Neural progenitor cell (in vitro differentiated cells): Measurements from ENCODE around the gene LILRB2. TPM values are rescaled to one million over a fixed set of nuclear protein-coding genes. Genes with fewer than 3 reads are reported as not detected.

ENCODE experiments used
- DNase-seq: peaks from one replicate; pipeline ENCODE4 v3.0.0-alpha.2; 2016; ENCODE audit warnings: low spot score
- H2AFZ ChIP-seq: fragments of 200-600 bp; sonication (generic); replicated peaks from 2 replicates; pipeline ENCODE4 v1.6.1; 2016; ENCODE audit warnings: antibody characterized with exemption
- H3F3A ChIP-seq: fragments of 200-600 bp; sonication (generic); 2 replicates; pipeline ENCODE4 v1.6.1; 2016; ENCODE audit warnings: antibody characterized with exemption, low read depth
- H3K27ac ChIP-seq: fragments of 200-600 bp; sonication (generic); 2 replicates; pipeline ENCODE4 v1.5.1; 2016; ENCODE audit warnings: mild to moderate bottlenecking
- H3K27me3 ChIP-seq: fragments of 200-600 bp; sonication (generic); 2 replicates; pipeline ENCODE4 v1.6.1; 2016; ENCODE audit warnings: mild to moderate bottlenecking, moderate library complexity
- H3K36me3 ChIP-seq: fragments of 200-600 bp; sonication (generic); 2 replicates; pipeline ENCODE4 v1.5.1; 2016
- H3K4me1 ChIP-seq: fragments of 200-600 bp; sonication (generic); 2 replicates; pipeline ENCODE4 v1.6.1; 2016; ENCODE audit warnings: mixed run types
- H3K4me2 ChIP-seq: fragments of 200-600 bp; sonication (generic); 2 replicates; pipeline ENCODE4 v1.6.1; 2016
- H3K4me3 ChIP-seq: fragments of 200-600 bp; sonication (generic); 2 replicates; pipeline ENCODE4 v1.5.1; 2016
- H3K79me2 ChIP-seq: fragments of 200-600 bp; sonication (generic); 2 replicates; pipeline ENCODE4 v1.6.1; 2016; ENCODE audit warnings: low read depth
- H3K9ac ChIP-seq: fragments of 200-600 bp; sonication (generic); 2 replicates; pipeline ENCODE4 v1.6.1; 2016
- H3K9me3 ChIP-seq: fragments of 200-600 bp; sonication (generic); 2 replicates; pipeline ENCODE4 v1.5.1; 2016; ENCODE audit warnings: low read depth
- H4K20me1 ChIP-seq: fragments of 200-600 bp; sonication (generic); 2 replicates; pipeline ENCODE4 v1.6.1; 2016; ENCODE audit warnings: low read depth
- H3K27ac Mint-ChIP-seq: 3 replicates; pipeline ENCODE4 v1.8.0; 2021; ENCODE audit warnings: mixed read lengths
- H3K27me3 Mint-ChIP-seq: 2 replicates; pipeline ENCODE4 v1.8.0; 2022; ENCODE audit warnings: low read depth, mild to moderate bottlenecking, inconsistent platforms, moderate library complexity, mixed read lengths; ENCODE audit not compliant: insufficient read depth
- H3K36me3 Mint-ChIP-seq: 3 replicates; pipeline ENCODE4 v1.8.0; 2021; ENCODE audit warnings: mixed read lengths
- H3K4me1 Mint-ChIP-seq: 3 replicates; pipeline ENCODE4 v1.8.0; 2021; ENCODE audit warnings: mixed read lengths
- H3K4me3 Mint-ChIP-seq: 3 replicates; pipeline ENCODE4 v1.8.0; 2021; ENCODE audit warnings: mild to moderate bottlenecking, moderate library complexity, mixed read lengths
- H3K9me3 Mint-ChIP-seq: 3 replicates; pipeline ENCODE4 v1.8.0; 2020; ENCODE audit warnings: mixed read lengths
- CTCF ChIP-seq: fragments of 200-600 bp; sonication (generic); IDR thresholded peaks from 2 replicates; pipeline ENCODE4 v1.5.1; 2017; ENCODE audit warnings: antibody characterized with exemption, mild to moderate bottlenecking
- EZH2 ChIP-seq: fragments of 200-600 bp; sonication (generic); IDR thresholded peaks from 2 replicates; pipeline ENCODE4 v1.6.1; 2017; ENCODE audit warnings: antibody characterized with exemption, mild to moderate bottlenecking, moderate library complexity
- EZH2phosphoT487 ChIP-seq: fragments of 200-600 bp; sonication (generic); IDR thresholded peaks from 2 replicates; pipeline ENCODE4 v1.6.1; 2017; ENCODE audit warnings: antibody characterized with exemption
- total RNA-seq: library from RNA; depleted of rRNA; stranded (reverse); fragments of >200 nt; gene quantifications from 2 replicates; pipeline ENCODE4 v1.2.3, GENCODE V29; 2015; ENCODE audit warnings: low replicate concordance

LILRB2 gene
- total RNA-seq, 1 donor from 2014 or later = not detected

DNA sequence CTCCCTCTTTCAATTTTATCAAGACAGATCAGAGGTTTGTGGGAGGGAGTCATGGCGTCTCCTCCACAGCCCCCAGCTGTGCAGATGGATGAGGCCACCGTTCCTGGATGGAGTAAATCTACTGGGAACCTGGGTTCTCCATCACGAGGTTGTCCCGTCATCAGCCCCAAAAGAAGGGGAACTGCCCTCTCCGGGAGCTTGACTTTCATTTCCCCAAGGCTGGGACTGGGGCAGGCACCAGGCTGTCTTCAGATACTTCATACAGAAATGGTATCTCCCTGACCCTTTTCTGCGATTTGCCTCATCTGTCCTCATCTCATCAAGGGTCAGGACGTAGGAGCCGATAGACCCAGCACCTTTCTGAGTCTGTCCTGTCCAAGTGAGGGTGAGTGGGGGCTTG, 9.8 kb downstream of the LILRB2 start:
- no peak overlapping the region for H3K9ac ChIP-seq
- peaks cover under 1% of the 10 kb centered on the region for H3K4me1 Mint-ChIP-seq
- no peak for DNase-seq
- H3K36me3 ChIP-seq = no peaks in the 10 kb centered on the region
- H3K27me3 ChIP-seq = peaks cover 35% of the 10 kb centered on the region
- no peak overlapping the region for H3K4me3 Mint-ChIP-seq
- H3K4me2 ChIP-seq = no peak overlapping the region
- TF ChIP-seq CTCF = no peak
- TF ChIP-seq EZH2 = no peak
- no peak for TF ChIP-seq EZH2phosphoT487
- H3K27ac Mint-ChIP-seq = no peak overlapping the region
- no peak overlapping the region for H2AFZ ChIP-seq
- no peak overlapping the region for H3K27ac ChIP-seq
- peaks cover 8% of the 10 kb centered on the region for H3K27me3 Mint-ChIP-seq
- H3K4me1 ChIP-seq = no peaks in the 10 kb centered on the region
- H3F3A ChIP-seq = no peaks in the 10 kb centered on the region
- no peaks in the 10 kb centered on the region for H3K9me3 Mint-ChIP-seq
- no peaks in the 10 kb centered on the region for H4K20me1 ChIP-seq
- no peaks in the 10 kb centered on the region for H3K9me3 ChIP-seq
- H3K36me3 Mint-ChIP-seq = no peaks in the 10 kb centered on the region
- no peaks in the 10 kb centered on the region for H3K79me2 ChIP-seq
- H3K4me3 ChIP-seq = no peak overlapping the region

- Mint-ChIP-seq H3K27me3 (peaks cover 7% of the 10 kb centered on the region), H3K36me3 (no peaks in the 10 kb centered on the region), H3K9me3 (no peaks in the 10 kb centered on the region), H3K4me1 (peaks cover 3% of the 10 kb centered on the region), H3K27ac (no peak overlapping the region), H3K4me3 (no peak overlapping the region)
- Histone ChIP-seq H3K36me3 (no peaks in the 10 kb centered on the region), H3K4me1 (no peaks in the 10 kb centered on the region), H3K4me2 (no peak overlapping the region), H3K27me3 (peaks cover 35% of the 10 kb centered on the region), H3K9ac (no peak overlapping the region), H3K9me3 (no peaks in the 10 kb centered on the region), H2AFZ (no peak overlapping the region), H3K4me3 (no peak overlapping the region), H3K79me2 (no peaks in the 10 kb centered on the region), H4K20me1 (no peaks in the 10 kb centered on the region), H3F3A (no peaks in the 10 kb centered on the region), H3K27ac (no peak overlapping the region)
- TF ChIP-seq EZH2phosphoT487 = no peak
- no peak for DNase-seq
Observed at GRCh38 chr19:54268936-54269335, 12.0 kb downstream of the LILRB2 start.

GRCh38 chr19:54266133-54266532, 14.8 kb downstream of the LILRB2 start:
- peaks cover 6% of the 10 kb centered on the region for H3F3A ChIP-seq
- no peaks in the 10 kb centered on the region for H4K20me1 ChIP-seq
- no peak overlapping the region for H3K4me2 ChIP-seq
- Mint-ChIP-seq H3K4me3 (peak overlapping the region; percentile 4), H3K4me1 (peaks cover 3% of the 10 kb centered on the region), H3K36me3 (no peaks in the 10 kb centered on the region), H3K27ac (no peak overlapping the region), H3K27me3 (peaks cover 4% of the 10 kb centered on the region), H3K9me3 (no peaks in the 10 kb centered on the region)
- no peaks in the 10 kb centered on the region for H3K9me3 ChIP-seq
- H3K9ac ChIP-seq = no peak overlapping the region
- no peaks in the 10 kb centered on the region for H3K36me3 ChIP-seq
- H3K4me3 ChIP-seq = no peak overlapping the region
- H3K27me3 ChIP-seq = peaks cover 31% of the 10 kb centered on the region
- DNase-seq = peak; percentile 92
- H3K4me1 ChIP-seq = no peaks in the 10 kb centered on the region
- H2AFZ ChIP-seq = no peak overlapping the region
- no peak overlapping the region for H3K27ac ChIP-seq
- TF ChIP-seq EZH2phosphoT487 (no peak), CTCF (peak; percentile 84)
- H3K79me2 ChIP-seq = no peaks in the 10 kb centered on the region

DNA sequence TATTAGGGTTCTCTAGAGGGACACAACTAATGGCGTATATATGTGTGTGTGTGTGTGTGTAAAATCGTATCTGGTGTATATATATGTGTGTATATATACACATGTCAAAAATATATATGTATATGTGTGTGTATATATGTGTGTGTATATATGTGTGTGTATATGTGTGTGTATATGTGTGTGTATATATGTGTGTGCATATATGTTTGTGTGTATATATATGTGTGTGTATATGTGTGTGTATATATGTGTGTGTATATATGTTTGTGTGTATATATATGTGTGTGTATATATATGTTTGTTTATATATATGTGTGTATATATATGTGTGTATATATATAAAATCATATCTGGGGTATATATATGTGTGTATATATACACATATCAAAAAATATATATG, 18.4 kb downstream of the LILRB2 start:
- H3K4me1 ChIP-seq = no peaks in the 10 kb centered on the region
- peaks cover 6% of the 10 kb centered on the region for H3F3A ChIP-seq
- no peaks in the 10 kb centered on the region for H3K79me2 ChIP-seq
- no peaks in the 10 kb centered on the region for H3K9me3 Mint-ChIP-seq
- TF ChIP-seq EZH2phosphoT487 (no peak), EZH2 (no peak), CTCF (no peak)
- peaks cover 8% of the 10 kb centered on the region for H3K27me3 Mint-ChIP-seq
- no peak overlapping the region for H2AFZ ChIP-seq
- H3K9me3 ChIP-seq = no peaks in the 10 kb centered on the region
- no peak overlapping the region for H3K9ac ChIP-seq
- no peak overlapping the region for H3K4me2 ChIP-seq
- H3K27ac Mint-ChIP-seq = no peak overlapping the region
- no peak overlapping the region for H3K4me3 ChIP-seq
- H3K36me3 Mint-ChIP-seq = no peaks in the 10 kb centered on the region
- peaks cover 3% of the 10 kb centered on the region for H3K4me1 Mint-ChIP-seq
- H3K27me3 ChIP-seq = peaks cover under 1% of the 10 kb centered on the region
- no peaks in the 10 kb centered on the region for H3K36me3 ChIP-seq
- DNase-seq = no peak
- no peak overlapping the region for H3K27ac ChIP-seq
- H3K4me3 Mint-ChIP-seq = no peak overlapping the region
- H4K20me1 ChIP-seq = no peaks in the 10 kb centered on the region
